OCI-LY3 (cell line): Measurements from ENCODE around the gene TFEB.

Experiments
- H2AFZ ChIP-seq: fragments of 200-600, 300-600 bp; shearing (Covaris generic); 2 replicates; pipeline ENCODE4 v1.6.0; 2014; ENCODE audit warnings: antibody characterized with exemption, low read depth, low read length
- H3K27ac ChIP-seq: fragments of 200-600, 300-600 bp; sonication (generic); 2 replicates; pipeline ENCODE4 v1.5.1; 2014; ENCODE audit warnings: mild to moderate bottlenecking, low read length, moderate library complexity, mixed read lengths
- H3K27me3 ChIP-seq: fragments of 200-600, 300-600 bp; sonication (generic); 2 replicates; pipeline ENCODE4 v1.6.1; 2014; ENCODE audit warnings: low read depth, low read length, mixed read lengths
- H3K36me3 ChIP-seq: fragments of 200-600, 300-600 bp; sonication (generic); replicated peaks from 2 replicates; pipeline ENCODE3; 2014; ENCODE audit warnings: low read depth, low read length, mixed read lengths
- H3K4me1 ChIP-seq: fragments of 300-600, 200-600 bp; sonication (generic); 2 replicates; pipeline ENCODE4 v1.6.1; 2014; ENCODE audit warnings: low read length, mixed read lengths
- H3K4me2 ChIP-seq: fragments of 200-600, 300-600 bp; sonication (generic); 2 replicates; pipeline ENCODE4 v1.6.1; 2014; ENCODE audit warnings: low read length, mixed read lengths
- H3K4me3 ChIP-seq: fragments of 300-600, 200-600 bp; sonication (generic); 2 replicates; pipeline ENCODE4 v1.5.1; 2014; ENCODE audit warnings: antibody characterized with exemption, mild to moderate bottlenecking, low read length, moderate library complexity
- H3K79me2 ChIP-seq: fragments of 300-600, 200-600 bp; shearing (Covaris generic); 2 replicates; pipeline ENCODE4 v1.6.1; 2014; ENCODE audit warnings: mild to moderate bottlenecking, low read length, mixed read lengths
- H3K9ac ChIP-seq: fragments of 300-600, 200-600 bp; shearing (Covaris generic); 2 replicates; pipeline ENCODE4 v1.6.0; 2014; ENCODE audit warnings: mild to moderate bottlenecking, low read length, moderate library complexity
- H3K9me3 ChIP-seq: fragments of 200-600, 300-600 bp; shearing (Covaris generic); 2 replicates; pipeline ENCODE4 v1.6.1; 2014; ENCODE audit warnings: low read length, mixed read lengths; ENCODE audit not compliant: insufficient read depth
- H4K20me1 ChIP-seq: fragments of 200-600, 300-600 bp; sonication (generic); 2 replicates; pipeline ENCODE4 v1.6.1; 2016; ENCODE audit warnings: low read length, mixed read lengths; ENCODE audit not compliant: insufficient read depth
- CTCF ChIP-seq: fragments of 200-600, 300-600 bp; sonication (generic); IDR thresholded peaks from 2 replicates; pipeline ENCODE4 v1.5.1; 2014; ENCODE audit warnings: antibody characterized with exemption, low read length, low read depth
- EZH2phosphoT487 ChIP-seq: fragments of 200-600 bp; shearing (Covaris generic); IDR thresholded peaks from 2 replicates; pipeline ENCODE4 v1.6.1; 2018; ENCODE audit warnings: antibody characterized with exemption, mixed run types, low read depth

The TFEB gene

DNA sequence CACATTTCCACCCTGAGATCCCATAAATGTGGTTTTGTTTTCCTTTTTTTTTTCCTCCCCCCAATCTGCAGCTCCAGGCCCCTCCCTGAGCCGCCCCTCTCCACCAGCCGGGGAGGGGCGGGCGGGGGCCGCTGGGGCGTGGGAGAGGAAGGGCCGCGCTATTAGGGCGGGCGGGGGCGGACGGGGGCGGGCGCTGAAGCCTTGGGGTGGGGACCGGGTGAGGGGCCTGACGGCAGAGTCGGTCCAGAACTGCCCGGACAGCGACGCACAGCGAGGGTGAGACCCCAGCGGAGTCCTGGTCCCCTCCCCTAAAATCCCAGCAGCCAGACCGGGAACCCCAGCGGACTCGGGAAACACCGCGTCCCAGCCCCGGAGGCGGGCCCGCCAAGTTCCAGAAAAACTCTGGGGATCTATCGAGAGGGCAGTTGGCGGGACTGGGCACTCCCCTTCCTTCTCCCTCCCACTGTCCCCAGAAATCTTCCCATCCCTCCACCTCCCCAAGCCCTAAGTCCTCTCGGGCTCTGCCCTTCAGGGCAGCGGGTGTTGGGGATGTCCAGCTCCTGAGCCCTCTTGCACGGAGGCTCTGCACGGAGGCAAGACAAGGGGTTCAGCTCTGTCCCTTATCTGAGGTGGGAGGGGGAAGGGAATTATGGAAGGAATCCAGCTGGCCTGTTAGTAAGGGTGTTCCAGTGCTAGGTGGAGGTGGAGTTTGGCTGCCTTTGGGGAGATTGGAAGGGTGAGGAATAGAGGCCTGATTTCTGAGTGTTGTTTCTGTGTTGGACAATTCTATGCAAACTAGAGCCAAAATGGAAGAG is 45.4 kb upstream of the TFEB start, which contains the start of gene PRICKLE4:
TSS of gene PRICKLE4 (plus strand) at position 232 of the 815 bp plus-strand sequence. CDS start 2,692 bp downstream, outside the sequence.
- Histone ChIP-seq H3K4me2 (peak within 1 kb of the TSS; percentile 88), H3K9ac (peak within 1 kb of the TSS; percentile 85), H3K27me3 (peaks cover 8% of the 10 kb centered on the region; the same call in 1 of the 2 replicates), H4K20me1 (no peaks in the 10 kb centered on the region), H3K4me3 (peak within 1 kb of the TSS; percentile 87), H3K9me3 (no peaks in the 10 kb centered on the region), H3K36me3 (no peaks in the 10 kb centered on the region), H3K79me2 (peaks cover 5% of the 10 kb centered on the region; the same call in 1 of the 2 replicates), H3K27ac (no peak within 1 kb of the TSS), H2AFZ (peak within 1 kb of the TSS; percentile 48), H3K4me1 (peaks cover 39% of the 10 kb centered on the region)
- no peak for TF ChIP-seq EZH2phosphoT487
- TF ChIP-seq CTCF = no peak

- Histone ChIP-seq H3K4me2 (peak within 1 kb of the TSS; percentile 95), H3K4me1 (peaks cover 31% of the 10 kb centered on the region), H3K9me3 (no peaks in the 10 kb centered on the region), H3K79me2 (peaks cover 5% of the 10 kb centered on the region; the same call in 1 of the 2 replicates), H2AFZ (peak within 1 kb of the TSS; percentile 48), H3K4me3 (peak within 1 kb of the TSS; percentile 87), H3K36me3 (peaks cover 2% of the 10 kb centered on the region), H3K9ac (peak within 1 kb of the TSS; percentile 85), H3K27ac (no peak within 1 kb of the TSS), H4K20me1 (no peaks in the 10 kb centered on the region), H3K27me3 (peaks cover 8% of the 10 kb centered on the region; the same call in 1 of the 2 replicates)
- TF ChIP-seq EZH2phosphoT487 = no peak
- peak; percentile 97 for TF ChIP-seq CTCF
Measured at GRCh38 chr6:41779788-41780550, 44.6 kb upstream of the TFEB start, which contains the start of gene FRS3. Gene FRS3, minus strand, starts transcription at chr6:41779900. Its CDS starts 2,913 bp downstream, at chr6:41776987.

- Histone ChIP-seq H3K36me3 (peaks cover 7% of the 10 kb centered on the region), H3K9me3 (no peaks in the 10 kb centered on the region), H2AFZ (no peak overlapping the region), H3K27me3 (peaks cover 8% of the 10 kb centered on the region; the same call in 1 of the 2 replicates), H4K20me1 (no peaks in the 10 kb centered on the region), H3K4me3 (peak overlapping the region; percentile 87), H3K4me1 (peaks cover 24% of the 10 kb centered on the region), H3K9ac (peak overlapping the region; percentile 85), H3K79me2 (peaks cover 5% of the 10 kb centered on the region; the same call in 1 of the 2 replicates), H3K27ac (no peak overlapping the region), H3K4me2 (peak overlapping the region; percentile 95)
- no peak for TF ChIP-seq CTCF
- no peak for TF ChIP-seq EZH2phosphoT487
Measured at GRCh38 chr6:41779336-41779735, 43.9 kb upstream of the TFEB start.

DNA sequence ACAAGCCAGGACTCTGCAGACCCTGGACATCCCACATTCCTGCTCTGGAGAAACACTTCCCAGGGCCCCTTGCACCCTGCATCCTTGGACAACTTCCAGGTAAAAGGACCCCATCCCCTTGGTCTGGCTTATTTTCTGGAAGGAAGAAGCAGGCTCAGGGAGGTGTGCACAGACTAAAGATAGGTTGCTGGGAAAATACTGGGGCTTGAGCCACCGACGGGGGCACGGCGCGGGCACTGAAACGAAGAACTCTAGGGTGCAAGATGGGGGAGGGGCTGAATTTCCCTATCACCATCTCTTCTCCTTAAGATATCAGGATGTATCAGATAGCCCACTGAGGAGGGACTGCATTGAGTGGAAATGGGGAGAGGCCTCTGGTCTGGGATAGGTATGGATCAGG is 43.5 kb upstream of the TFEB start:
- Histone ChIP-seq H3K79me2 (peaks cover 5% of the 10 kb centered on the region; the same call in 1 of the 2 replicates), H3K27ac (no peak overlapping the region), H4K20me1 (no peaks in the 10 kb centered on the region), H3K27me3 (peaks cover 8% of the 10 kb centered on the region; the same call in 1 of the 2 replicates), H3K4me3 (peak overlapping the region; percentile 87), H3K4me1 (peaks cover 20% of the 10 kb centered on the region), H2AFZ (no peak overlapping the region), H3K9ac (peak overlapping the region; percentile 85), H3K4me2 (peak overlapping the region; percentile 95), H3K9me3 (no peaks in the 10 kb centered on the region), H3K36me3 (peaks cover 7% of the 10 kb centered on the region)
- TF ChIP-seq CTCF (no peak), EZH2phosphoT487 (no peak)
